HepG2 (cell line): ENCODE results near the gene MYLK3. TPM values are rescaled to one million over a fixed set of nuclear protein-coding genes. Genes with fewer than 3 reads are reported as not detected.

ENCODE experiments used
- ASH2L ChIP-seq: fragments of 300-600, 200-600 bp; sonication (generic); IDR thresholded peaks from 2 replicates; pipeline ENCODE4 v1.7.0; 2017; ENCODE audit warnings: low read depth, mild to moderate bottlenecking, moderate library complexity, mixed read lengths, low read length; ENCODE audit not compliant: insufficient read length
- BCL6 ChIP-seq: IDR thresholded peaks from 2 replicates; pipeline ENCODE4 v1.6.1; 2016; ENCODE audit warnings: missing genetic modification reagents, missing compliant biosample characterization
- GLI4 ChIP-seq: sonication (generic); formaldehyde crosslinking; IDR thresholded peaks from 2 replicates; pipeline ENCODE4 v1.5.1; 2020; ENCODE audit warnings: missing genetic modification reagents, mild to moderate bottlenecking, moderate library complexity, borderline replicate concordance
- JUNB ChIP-seq: sonication (generic); formaldehyde crosslinking; IDR thresholded peaks from 2 replicates; pipeline ENCODE4 v1.8.0; 2022; ENCODE audit warnings: missing genetic modification reagents, mild to moderate bottlenecking, borderline replicate concordance
- JUND ChIP-seq: sonication (generic); formaldehyde crosslinking; IDR thresholded peaks from 2 replicates; pipeline ENCODE4 v1.8.0; 2022; ENCODE audit warnings: mild to moderate bottlenecking, missing genetic modification reagents
- KDM2A ChIP-seq: sonication (generic); formaldehyde crosslinking; IDR thresholded peaks from 2 replicates; pipeline ENCODE4 v1.4.0; 2020; ENCODE audit warnings: low read depth, missing genetic modification reagents, borderline replicate concordance
- MYNN ChIP-seq: sonication (generic); formaldehyde crosslinking; IDR thresholded peaks from 2 replicates; pipeline ENCODE4 v1.4.0; 2020; ENCODE audit warnings: mild to moderate bottlenecking, low read depth, missing genetic modification reagents
- NR1H2 ChIP-seq: sonication (generic); formaldehyde crosslinking; IDR thresholded peaks from 2 replicates; pipeline ENCODE4 v1.8.1; 2022; ENCODE audit warnings: low read depth, missing genetic modification reagents, borderline replicate concordance
- RBM22 ChIP-seq: fragments of 200-400 bp; formaldehyde crosslinking; optimal IDR thresholded peaks from 2 replicates; pipeline ENCODE3; 2017; ENCODE audit warnings: mild to moderate bottlenecking, low read length, moderate library complexity
- SMARCE1 ChIP-seq: fragments of 450-650 bp; IDR thresholded peaks from 2 replicates; pipeline ENCODE4 v1.6.1; 2017; ENCODE audit warnings: borderline replicate concordance
- ZBTB14 ChIP-seq: sonication (generic); formaldehyde crosslinking; IDR thresholded peaks from 2 replicates; pipeline ENCODE4 v1.4.0; 2020; ENCODE audit warnings: missing genetic modification reagents
- ZBTB40 ChIP-seq, 2 experiments: fragments of 450-650 bp in 1 of 2; sonication (generic) in 1 of 2; formaldehyde crosslinking in 1 of 2; IDR thresholded peaks; 2 replicates each; pipeline versions ENCODE4 v1.6.1 to v1.8.0; 2016 to 2022; ENCODE audit warnings: antibody characterized with exemption in 1 of 2, mild to moderate bottlenecking in 1 of 2, missing genetic modification reagents in 1 of 2
- ZNF224 ChIP-seq: sonication (generic); formaldehyde crosslinking; IDR thresholded peaks from 2 replicates; pipeline ENCODE4 v1.5.0; 2020; ENCODE audit warnings: mild to moderate bottlenecking, missing genetic modification reagents
- ZNF572 ChIP-seq: sonication (generic); formaldehyde crosslinking; IDR thresholded peaks from 2 replicates; pipeline ENCODE4 v1.5.1; 2020; ENCODE audit warnings: mild to moderate bottlenecking, missing genetic modification reagents
- ZSCAN21 ChIP-seq: sonication (generic); formaldehyde crosslinking; IDR thresholded peaks from 2 replicates; pipeline ENCODE4 v1.8.0; 2022; ENCODE audit warnings: mild to moderate bottlenecking, missing genetic modification reagents, moderate library complexity, borderline replicate concordance
- polyA plus RNA-seq, 8 experiments: library from polyadenylated mRNA; depleted of rRNA in 3 of 8; stranded (reverse) in 7 of 8; unstranded in 1 of 8; fragments of >200 nt; fragmentation: Illumina TruSeq in 4 of 8; extraction: Trizol in 4 of 8; gene quantifications; 2 replicates each; pipeline versions ENCODE4 v1.2.1 to v1.2.3, GENCODE V29; 2011 to 2016; ENCODE audit warnings: low read depth in 4 of 8, missing spikeins in 1 of 8, mixed read lengths in 1 of 8; ENCODE audit not compliant: insufficient read depth in 1 of 8
- total RNA-seq, 5 experiments: library from RNA; depleted of rRNA; stranded (reverse); fragments of >200 nt; fragmentation: Illumina TruSeq; extraction: Trizol; gene quantifications; 2 replicates each; pipeline ENCODE4 v1.2.3, GENCODE V29; 2016; ENCODE audit warnings: low read depth in 1 of 5
- TF ChIP-seq, protein P1 (sequence below): sonication (generic); formaldehyde crosslinking; IDR thresholded peaks from 2 replicates; pipeline ENCODE4 v1.5.0; 2020; ENCODE audit warnings: mild to moderate bottlenecking, missing genetic modification reagents

Gene MYLK3
- total and polyA plus RNA-seq, 2 of the 13 experiments (the other 11 are each of a cell fraction or from before 2014, with no cell fraction given): 0.04 to 0.18 TPM

DNA sequence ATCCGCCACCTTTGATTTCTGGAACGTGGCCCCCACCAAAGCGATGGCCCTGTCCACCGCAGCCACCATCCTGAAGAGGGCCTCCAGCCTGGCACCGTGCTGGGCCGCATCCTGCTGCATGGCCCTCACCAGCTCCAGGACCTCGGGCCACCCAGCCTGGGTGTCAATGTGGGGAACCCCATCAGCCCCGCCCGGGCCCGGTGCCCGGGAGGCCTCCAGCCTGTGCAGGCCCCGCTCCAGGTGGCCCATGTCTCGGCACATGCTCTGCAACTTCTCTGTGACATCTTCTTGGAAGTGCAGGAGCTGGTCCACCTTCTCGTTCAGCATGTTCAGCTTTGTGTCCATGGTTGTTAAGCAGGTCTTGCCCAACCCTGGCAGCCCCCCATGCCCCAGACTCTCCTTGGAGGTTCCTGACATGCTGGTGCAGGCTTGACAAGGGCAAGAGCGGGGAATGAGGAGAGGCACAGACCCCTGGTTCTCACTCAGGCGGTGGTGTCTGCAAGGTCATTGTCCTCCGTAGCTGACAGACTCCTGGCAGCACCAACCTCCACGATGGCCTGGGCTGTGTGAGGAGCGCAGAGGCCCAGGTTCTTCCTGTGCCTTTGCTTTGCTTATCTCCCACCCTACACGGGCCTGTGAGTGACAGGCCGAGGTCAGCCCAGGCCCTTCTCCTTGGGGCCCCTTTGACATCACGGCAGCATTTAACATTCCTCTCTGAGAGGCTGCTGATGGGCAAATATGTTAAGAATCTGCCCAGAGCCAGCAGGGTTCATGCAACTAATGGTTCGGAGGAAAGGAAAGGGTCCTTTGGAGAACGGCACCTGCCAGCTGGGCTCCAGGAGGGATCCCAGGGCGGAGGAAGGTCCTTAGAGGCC lies at the start of gene MYLK3 (continued):
- TF ChIP-seq ZBTB40 (IDR thresholded peaks at IDR 0.05) (no peak), ZBTB40 (CRISPR knock-in tag; IDR thresholded peaks at IDR 0.05) (no peak; the same call in 1 of the 2 replicates), KDM2A (CRISPR knock-in tag) (0 out of 2 replicates have a peak, but pooled peaks have one; percentile 10), RBM22 (no peak), ZBTB14 (CRISPR knock-in tag) (no peak), ZNF224 (CRISPR knock-in tag) (no peak), JUND (CRISPR knock-in tag) (peak; percentile 40; the same call in 1 of the 2 replicates), ZNF572 (no peak), ASH2L (peak; percentile 49), MYNN (CRISPR knock-in tag) (no peak), ZSCAN21 (no peak), SMARCE1 (no peak), GLI4 (CRISPR knock-in tag) (no peak), NR1H2 (no peak), JUNB (CRISPR knock-in tag) (no peak), BCL6 (CRISPR knock-in tag) (peak; percentile 25; the same call in 1 of the 2 replicates)
- TF ChIP-seq, protein P1, sequence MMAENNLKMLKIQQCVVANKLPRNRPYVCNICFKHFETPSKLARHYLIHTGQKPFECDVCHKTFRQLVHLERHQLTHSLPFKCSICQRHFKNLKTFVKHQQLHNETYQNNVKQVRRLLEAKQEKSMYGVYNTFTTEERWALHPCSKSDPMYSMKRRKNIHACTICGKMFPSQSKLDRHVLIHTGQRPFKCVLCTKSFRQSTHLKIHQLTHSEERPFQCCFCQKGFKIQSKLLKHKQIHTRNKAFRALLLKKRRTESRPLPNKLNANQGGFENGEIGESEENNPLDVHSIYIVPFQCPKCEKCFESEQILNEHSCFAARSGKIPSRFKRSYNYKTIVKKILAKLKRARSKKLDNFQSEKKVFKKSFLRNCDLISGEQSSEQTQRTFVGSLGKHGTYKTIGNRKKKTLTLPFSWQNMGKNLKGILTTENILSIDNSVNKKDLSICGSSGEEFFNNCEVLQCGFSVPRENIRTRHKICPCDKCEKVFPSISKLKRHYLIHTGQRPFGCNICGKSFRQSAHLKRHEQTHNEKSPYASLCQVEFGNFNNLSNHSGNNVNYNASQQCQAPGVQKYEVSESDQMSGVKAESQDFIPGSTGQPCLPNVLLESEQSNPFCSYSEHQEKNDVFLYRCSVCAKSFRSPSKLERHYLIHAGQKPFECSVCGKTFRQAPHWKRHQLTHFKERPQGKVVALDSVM (CRISPR knock-in tag): peak; percentile 28; the same call in 1 of the 2 replicates
